MG63 (cell line): Measurements from ENCODE around the gene NOS3. TPM values are rescaled to one million over a fixed set of nuclear protein-coding genes. Genes with fewer than 3 reads are reported as not detected.

ENCODE experiments used
- DNase-seq: peaks from one replicate; pipeline ENCODE4 v3.0.0-alpha.2; 2020
- H3K27me3 ChIP-seq: fragments of 250-450 bp; sonication (Bioruptor Pico); 2 replicates; pipeline ENCODE4 v1.5.1; 2020; ENCODE audit warnings: mild to moderate bottlenecking, moderate library complexity
- H3K36me3 ChIP-seq: fragments of 250-450 bp; sonication (Bioruptor Pico); 2 replicates; pipeline ENCODE4 v1.5.1; 2020; ENCODE audit warnings: mild to moderate bottlenecking, moderate library complexity
- H3K4me3 ChIP-seq: fragments of 250-450 bp; sonication (Bioruptor Pico); 2 replicates; pipeline ENCODE4 v1.5.1; 2020; ENCODE audit warnings: mild to moderate bottlenecking, moderate library complexity
- H3K9me3 ChIP-seq: fragments of 250-450 bp; sonication (Bioruptor Pico); 2 replicates; pipeline ENCODE4 v1.5.1; 2020; ENCODE audit warnings: mild to moderate bottlenecking, moderate library complexity
- total RNA-seq: library from RNA; depleted of rRNA; stranded (reverse); fragments of >200 nt; shearing (Covaris generic); gene quantifications from 2 replicates; pipeline ENCODE4 v1.2.3, GENCODE V29; 2014; ENCODE audit warnings: low replicate concordance

Gene NOS3
- total RNA-seq, 1 experiment from 2014 or later: not detected

DNA sequence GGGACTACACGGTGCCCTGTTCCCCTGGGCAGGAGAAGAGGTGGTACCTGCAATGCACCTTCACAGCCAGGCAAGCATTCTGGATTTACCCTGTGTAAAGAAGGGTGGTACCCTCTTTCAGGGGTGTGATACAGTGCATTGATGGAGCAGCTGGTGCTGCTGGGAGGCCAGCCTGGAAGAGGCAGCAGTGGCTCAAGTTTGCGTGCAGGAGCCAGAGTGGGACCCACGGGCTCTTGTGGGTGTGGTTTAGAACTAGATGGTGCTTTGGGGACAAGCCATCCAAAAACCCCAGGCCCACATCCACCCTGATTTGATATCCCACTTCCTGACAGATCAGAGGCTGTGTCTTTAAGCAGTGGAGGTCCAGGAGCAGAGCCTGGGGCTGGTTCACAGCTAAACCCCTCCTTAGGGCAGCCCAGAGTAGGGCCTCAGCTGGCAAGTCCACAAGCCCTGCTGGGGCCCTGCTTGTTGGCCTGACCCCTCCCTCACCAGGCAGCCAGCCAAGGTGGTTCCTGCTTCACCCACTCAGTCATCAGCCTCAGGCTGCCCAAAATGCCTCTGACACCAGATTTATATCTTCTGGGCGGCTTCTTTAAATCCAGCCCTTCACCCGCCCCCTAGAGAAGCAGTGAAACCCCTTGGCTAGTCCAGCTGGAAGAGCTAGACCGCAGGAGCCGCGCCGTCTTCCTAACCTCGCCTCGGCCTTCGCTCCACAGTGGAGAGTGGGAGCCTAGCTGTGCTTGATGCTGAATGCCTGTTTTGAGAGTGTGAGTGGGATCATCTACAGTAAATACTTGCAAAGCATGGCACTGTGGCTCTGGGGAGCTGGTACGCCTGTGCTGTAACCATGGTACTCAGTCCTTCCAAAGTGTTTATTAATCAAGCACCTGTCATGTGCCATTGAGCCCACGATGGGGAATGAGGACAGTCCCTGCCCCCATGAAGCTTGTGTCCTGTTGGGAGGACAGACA lies 56.1 kb downstream of the NOS3 start:
- Histone ChIP-seq H3K27me3 (no peaks in the 10 kb centered on the region), H3K9me3 (no peaks in the 10 kb centered on the region), H3K36me3 (no peaks in the 10 kb centered on the region), H3K4me3 (no peak overlapping the region)
- peak; percentile 83 for DNase-seq

DNA sequence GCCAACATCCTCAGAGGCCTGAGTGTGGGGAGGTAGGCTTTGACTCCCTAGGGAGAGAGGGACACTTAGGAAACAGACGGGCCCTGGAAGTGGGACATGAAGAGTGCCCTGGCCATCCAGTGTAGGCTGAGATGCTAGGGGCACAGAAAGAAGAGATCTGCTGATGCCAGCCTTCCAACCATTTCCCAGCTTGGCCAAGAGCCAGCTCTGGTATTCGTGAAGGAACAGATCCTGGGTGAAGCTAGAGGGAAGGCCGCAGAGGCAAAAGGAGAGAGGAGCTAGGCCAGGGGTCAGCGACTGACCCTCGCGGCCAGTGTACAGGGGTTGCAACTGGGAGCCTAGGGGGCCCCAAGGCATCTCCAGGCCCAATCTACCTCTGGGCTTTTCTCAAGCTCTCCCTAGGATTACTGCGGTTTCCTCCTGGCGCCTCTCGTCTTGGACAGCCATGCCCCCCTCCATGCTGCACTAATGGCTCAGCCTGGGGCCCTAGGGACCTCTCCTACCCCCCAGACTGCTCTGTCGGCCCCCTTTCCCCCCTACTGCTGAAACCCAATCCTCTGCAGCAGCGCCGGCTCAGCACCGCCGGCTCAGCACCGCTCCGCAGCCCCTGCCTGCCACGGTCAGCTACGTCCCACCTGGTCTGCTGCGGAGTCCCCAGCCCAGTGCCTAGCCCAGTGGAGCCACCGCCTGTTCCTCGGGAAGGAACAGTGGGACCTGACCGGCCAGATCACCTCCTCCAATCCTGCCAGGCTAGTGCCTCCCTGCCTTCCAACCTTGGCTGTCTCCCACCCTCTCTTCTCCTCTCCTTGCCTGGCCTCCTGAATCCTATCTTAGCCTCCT lies 57.4 kb downstream of the NOS3 start, which contains the start of gene ASIC3:
Gene ASIC3, plus strand, starts transcription at position 556 of the 840 bp plus-strand sequence. CDS start 355 bp downstream, outside the sequence.
- DNase-seq: no peak
- Histone ChIP-seq H3K27me3 (no peaks in the 10 kb centered on the region), H3K4me3 (no peak within 1 kb of the TSS), H3K36me3 (no peaks in the 10 kb centered on the region), H3K9me3 (no peaks in the 10 kb centered on the region)

DNA sequence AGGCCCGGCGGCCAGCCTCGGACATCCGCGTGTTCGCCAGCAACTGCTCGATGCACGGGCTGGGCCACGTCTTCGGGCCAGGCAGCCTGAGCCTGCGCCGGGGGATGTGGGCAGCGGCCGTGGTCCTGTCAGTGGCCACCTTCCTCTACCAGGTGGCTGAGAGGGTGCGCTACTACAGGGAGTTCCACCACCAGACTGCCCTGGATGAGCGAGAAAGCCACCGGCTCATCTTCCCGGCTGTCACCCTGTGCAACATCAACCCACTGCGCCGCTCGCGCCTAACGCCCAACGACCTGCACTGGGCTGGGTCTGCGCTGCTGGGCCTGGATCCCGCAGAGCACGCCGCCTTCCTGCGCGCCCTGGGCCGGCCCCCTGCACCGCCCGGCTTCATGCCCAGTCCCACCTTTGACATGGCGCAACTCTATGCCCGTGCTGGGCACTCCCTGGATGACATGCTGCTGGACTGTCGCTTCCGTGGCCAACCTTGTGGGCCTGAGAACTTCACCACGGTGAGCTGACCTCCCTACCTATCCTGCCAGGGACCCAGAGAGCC lies 58.2 kb downstream of the NOS3 start:
- Histone ChIP-seq H3K27me3 (no peaks in the 10 kb centered on the region), H3K9me3 (no peaks in the 10 kb centered on the region), H3K36me3 (no peaks in the 10 kb centered on the region), H3K4me3 (no peak overlapping the region)
- DNase-seq: no peak

DNA sequence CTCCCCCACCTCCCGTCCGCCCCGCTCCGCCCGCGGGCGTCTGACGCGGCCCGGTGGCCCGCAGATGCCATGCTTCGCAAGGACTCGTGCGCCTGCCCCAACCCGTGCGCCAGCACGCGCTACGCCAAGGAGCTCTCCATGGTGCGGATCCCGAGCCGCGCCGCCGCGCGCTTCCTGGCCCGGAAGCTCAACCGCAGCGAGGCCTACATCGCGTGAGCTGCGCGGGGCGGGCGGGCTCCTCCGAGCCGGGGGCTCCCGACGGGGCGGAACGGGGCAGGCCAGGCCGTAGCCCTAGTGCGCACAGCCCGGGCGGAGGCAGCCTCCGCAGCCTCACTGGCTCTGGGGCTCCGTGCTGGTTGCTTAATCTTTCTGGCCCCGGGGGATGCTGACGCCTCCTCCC lies 60.3 kb downstream of the NOS3 start:
- DNase-seq: no peak
- H3K9me3 ChIP-seq: no peaks in the 10 kb centered on the region
- no peak overlapping the region for H3K4me3 ChIP-seq
- no peaks in the 10 kb centered on the region for H3K27me3 ChIP-seq
- H3K36me3 ChIP-seq: no peaks in the 10 kb centered on the region

DNA sequence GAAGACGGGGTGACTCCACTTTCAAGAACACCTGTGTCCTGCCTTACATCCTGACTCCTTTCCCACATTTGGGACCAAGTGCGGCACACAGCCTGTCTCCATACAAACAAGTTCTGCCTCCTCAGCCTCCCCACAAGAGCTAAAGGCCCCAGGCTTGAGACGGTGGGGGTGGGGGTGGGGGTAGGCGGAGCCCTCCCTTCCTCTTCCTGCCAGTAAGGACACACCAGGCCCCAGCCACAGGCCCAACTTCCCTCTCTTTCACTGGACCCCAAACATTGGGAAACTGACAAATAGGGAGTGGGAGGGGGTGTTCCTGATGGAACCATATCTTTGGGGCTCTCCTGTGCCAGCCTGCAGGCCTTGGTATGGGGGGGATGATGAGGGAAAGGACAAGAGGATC lies 62.3 kb downstream of the NOS3 start:
- Histone ChIP-seq H3K36me3 (no peaks in the 10 kb centered on the region), H3K9me3 (no peaks in the 10 kb centered on the region), H3K4me3 (no peak overlapping the region), H3K27me3 (no peaks in the 10 kb centered on the region)
- DNase-seq: no peak

DNA sequence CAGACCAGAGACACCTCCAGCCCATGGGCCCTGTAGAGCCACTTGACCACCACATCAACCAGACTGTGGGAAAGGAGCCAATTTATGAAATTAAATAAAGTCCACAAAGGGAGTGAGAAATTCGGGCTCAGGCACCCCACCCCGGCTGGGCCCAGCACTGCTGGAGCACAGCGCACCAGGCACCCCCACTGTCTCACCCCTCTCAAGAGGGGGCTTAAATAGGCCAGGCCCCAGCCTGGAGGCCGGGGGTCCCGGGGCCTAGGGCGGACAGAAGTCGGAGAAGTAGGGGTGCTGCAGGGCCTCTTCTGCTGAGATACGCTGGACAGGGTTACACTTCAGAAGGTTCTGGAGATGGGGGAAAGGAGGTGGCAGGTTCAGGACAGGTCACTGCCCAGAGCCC lies 62.9 kb downstream of the NOS3 start:
- H3K9me3 ChIP-seq: no peaks in the 10 kb centered on the region
- no peak overlapping the region for H3K4me3 ChIP-seq
- H3K36me3 ChIP-seq: no peaks in the 10 kb centered on the region
- H3K27me3 ChIP-seq: no peaks in the 10 kb centered on the region
- no peak for DNase-seq

DNA sequence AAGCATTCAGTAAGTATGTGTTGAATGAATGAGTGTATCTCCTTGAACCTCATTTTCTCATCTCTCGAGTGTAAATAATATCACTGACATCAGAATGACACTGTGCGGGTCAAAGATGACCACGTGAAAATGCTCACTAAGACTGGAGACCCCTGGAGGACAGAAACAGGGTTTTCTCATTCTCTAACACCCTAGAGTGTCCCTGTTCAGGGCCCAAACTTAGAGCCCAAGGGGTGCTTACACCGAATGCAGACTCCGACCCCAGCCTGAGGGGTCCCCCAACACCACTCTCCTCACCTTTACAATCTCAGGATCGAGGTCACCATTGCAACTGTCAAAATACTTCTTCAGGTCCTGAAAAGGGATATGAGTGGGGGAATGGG lies 65.5 kb downstream of the NOS3 start:
- no peak for DNase-seq
- Histone ChIP-seq H3K27me3 (no peaks in the 10 kb centered on the region), H3K36me3 (no peaks in the 10 kb centered on the region), H3K4me3 (no peak overlapping the region), H3K9me3 (no peaks in the 10 kb centered on the region)

DNA sequence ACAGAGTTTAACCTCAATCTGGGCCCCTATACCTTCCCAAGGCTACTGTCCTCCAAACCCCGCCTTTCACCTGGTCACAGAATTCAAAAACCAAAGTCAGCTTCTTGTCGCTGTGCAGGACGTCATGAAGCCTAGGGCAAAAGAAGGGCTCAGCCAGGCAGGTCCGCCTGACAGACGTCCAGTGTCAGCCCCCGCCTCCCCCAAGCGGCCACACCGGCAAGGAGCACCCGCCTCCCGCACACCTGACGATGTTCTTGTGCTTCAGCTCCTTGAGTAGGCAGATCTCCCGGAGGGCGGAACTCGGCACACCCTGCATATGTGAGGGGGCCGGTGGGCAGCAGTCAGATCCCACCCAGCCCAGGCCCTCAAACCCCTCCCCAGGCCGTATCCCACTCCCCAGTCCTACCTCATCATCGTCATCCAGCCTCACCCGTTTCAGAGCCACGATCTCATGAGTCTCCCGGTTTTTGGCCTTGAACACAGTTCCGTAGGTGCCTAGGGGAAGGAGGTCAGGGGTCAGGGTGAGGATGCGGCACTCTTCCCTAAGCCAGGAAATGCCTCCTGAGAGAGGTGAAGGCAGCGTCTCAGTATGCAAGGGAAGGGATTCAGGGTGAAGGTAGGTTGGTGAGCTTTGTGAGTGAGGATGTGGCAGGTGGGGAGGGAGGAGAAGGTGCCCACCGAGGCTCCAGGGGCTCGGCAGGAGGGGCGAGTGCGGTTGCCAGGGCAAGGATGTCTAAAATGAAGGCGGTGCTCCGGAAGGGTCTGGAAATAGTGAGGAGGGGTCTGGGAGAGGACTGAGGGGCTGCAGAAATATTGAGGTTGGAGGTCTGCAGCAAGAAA lies 66.1 kb downstream of the NOS3 start:
- Histone ChIP-seq H3K9me3 (no peaks in the 10 kb centered on the region), H3K27me3 (no peaks in the 10 kb centered on the region), H3K4me3 (peak overlapping the region; percentile 67), H3K36me3 (no peaks in the 10 kb centered on the region)
- DNase-seq: no peak

DNA sequence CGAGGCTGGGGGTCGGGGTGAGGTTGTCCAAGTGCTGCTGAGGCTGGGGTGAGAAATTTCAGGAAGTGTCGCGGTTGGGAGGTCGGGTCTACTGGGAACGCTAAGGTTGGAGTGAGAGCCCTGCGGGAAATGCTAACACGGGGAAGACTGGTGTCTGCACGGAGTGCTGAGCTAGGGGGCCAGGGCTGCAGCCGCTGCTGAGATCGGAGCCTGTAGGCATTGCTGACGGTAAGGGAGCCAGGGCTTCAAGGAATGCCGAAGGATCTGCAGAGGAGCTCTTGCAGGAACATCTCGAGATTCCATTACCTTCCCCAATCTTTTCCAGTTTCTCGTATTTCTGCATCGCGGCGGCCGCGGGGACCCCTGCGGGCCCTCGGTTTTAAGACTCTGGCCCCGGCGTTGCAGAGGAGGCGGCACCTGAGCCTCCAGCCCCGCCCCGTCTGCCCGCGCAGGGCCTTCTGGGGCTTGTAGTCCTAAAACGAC lies 66.7 kb downstream of the NOS3 start, which contains the start of gene CDK5:
Gene CDK5, minus strand, starts transcription at position 392 of the 483 bp plus-strand sequence. Its CDS starts 49 bp downstream, at position 343.
- Histone ChIP-seq H3K36me3 (no peaks in the 10 kb centered on the region), H3K4me3 (peak within 1 kb of the TSS; percentile 67), H3K9me3 (no peaks in the 10 kb centered on the region), H3K27me3 (no peaks in the 10 kb centered on the region)
- no peak for DNase-seq

DNA sequence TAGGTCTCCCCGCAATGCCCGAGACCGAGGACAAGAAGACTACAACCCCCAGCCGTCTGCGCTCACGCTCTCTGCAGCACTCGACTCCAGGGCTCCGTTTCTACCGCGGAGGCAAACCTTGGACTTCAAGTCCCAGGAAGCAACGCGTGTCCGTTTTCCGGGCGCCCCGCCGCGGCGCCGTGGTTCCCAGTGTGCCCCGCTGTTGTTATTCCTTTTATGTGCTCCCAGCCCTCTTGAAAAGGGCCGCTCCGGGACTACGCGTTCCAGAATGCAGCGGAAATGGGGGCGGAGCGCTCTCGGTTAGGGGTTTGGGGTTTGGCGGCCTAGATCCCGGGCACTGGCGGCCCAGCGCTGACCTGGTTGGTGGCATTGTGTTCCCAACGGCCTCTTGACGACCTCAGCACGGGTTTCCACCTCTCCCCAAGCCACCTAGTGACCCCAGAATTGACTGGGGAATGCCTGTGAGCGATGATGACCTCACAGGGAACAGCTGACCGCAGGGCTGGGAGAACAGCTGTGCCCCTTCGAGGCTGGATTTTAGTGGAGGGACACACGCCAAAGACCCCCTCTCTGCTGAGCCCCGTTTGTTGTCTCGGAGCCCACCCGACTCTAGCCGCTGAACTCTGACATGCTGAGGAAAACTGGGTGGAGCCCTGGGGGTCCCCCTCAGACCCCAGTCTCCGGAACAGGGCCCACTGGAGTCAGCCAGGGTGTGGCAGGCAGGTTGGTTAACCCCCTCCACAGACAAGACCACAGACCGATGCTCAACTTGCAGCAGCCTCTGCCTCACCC lies 67.4 kb downstream of the NOS3 start:
- H3K4me3 ChIP-seq: peak overlapping the region; percentile 67
- no peaks in the 10 kb centered on the region for H3K36me3 ChIP-seq
- H3K27me3 ChIP-seq: no peaks in the 10 kb centered on the region
- DNase-seq: peak; percentile 97
- H3K9me3 ChIP-seq: no peaks in the 10 kb centered on the region

DNA sequence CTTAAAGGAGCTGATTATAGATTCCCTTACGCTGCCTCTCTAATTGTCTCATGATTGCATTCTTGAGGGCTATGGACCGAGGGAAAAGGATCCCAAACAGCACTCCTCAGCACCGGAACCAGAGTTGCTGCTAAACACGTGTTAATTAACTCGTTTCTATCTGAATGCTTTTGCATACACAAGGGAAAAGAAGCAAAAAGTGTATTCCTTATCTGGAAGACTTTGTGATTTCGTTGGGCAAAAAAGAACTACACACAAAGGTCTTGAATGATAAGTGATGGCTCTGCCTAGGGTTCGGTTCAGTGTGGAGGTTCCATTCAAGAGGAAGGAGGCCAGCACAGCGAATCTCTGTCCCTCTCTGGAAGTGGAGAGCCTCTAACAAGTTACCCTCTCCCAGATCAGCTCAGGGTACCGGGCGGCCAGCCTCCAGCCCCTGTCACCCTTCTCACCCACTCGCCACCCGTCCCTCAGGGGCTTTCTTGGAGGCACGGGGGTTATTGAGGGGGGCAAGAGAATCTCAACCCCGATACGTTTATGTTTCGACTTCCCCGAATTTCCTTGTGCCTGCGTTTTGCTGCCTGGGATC lies 68.1 kb downstream of the NOS3 start:
- no peak for DNase-seq
- no peaks in the 10 kb centered on the region for H3K27me3 ChIP-seq

DNA sequence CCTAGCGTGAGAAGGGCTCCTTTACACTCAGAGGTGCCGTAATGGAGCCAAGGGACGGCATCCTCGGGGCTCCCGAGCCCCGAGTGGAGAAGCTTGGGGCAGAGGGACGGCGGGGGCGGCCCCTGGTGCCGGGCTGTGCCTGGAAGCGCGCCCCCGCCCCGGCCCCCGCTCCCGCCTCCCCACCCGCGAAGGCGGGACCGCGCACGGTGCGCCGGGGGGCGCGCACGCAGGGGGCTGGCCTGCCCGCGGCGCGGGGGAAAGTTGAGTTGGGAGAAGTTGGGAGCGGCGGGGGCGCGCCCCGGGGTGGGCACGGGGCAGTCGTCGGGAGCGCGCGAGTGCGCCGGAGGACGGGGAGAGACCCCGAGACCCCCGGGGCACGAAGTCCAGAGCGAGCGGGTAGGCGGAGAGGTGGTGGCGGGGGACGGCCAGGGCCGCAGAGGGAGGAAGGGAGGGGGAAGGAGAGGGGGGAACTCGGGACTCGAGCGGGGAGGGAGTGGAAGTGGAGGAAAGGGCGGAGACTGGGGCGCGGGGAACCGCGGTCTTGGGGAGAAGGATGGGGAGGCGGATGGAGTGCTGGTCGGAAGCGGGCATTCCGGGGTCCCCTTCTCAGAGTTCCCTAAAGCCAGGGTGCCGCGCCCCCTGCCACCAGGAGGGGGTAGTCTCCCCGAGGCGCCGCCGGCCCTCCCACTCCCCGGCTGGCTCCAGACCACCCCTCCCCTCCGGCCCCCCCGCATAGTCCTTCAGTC lies 68.7 kb downstream of the NOS3 start, which contains the start of gene SLC4A2:
Gene SLC4A2, plus strand, starts transcription at position 223 of the 746 bp plus-strand sequence. CDS start 2,399 bp downstream, outside the sequence.
- Histone ChIP-seq H3K4me3 (peak within 1 kb of the TSS; percentile 67), H3K27me3 (no peaks in the 10 kb centered on the region), H3K9me3 (no peaks in the 10 kb centered on the region), H3K36me3 (no peaks in the 10 kb centered on the region)
- DNase-seq: peak; percentile 74

More for the DNA sequence above, 68.1 kb downstream of the NOS3 start:
- Histone ChIP-seq H3K36me3 (no peaks in the 10 kb centered on the region), H3K4me3 (peak overlapping the region; percentile 67), H3K9me3 (no peaks in the 10 kb centered on the region)

DNA sequence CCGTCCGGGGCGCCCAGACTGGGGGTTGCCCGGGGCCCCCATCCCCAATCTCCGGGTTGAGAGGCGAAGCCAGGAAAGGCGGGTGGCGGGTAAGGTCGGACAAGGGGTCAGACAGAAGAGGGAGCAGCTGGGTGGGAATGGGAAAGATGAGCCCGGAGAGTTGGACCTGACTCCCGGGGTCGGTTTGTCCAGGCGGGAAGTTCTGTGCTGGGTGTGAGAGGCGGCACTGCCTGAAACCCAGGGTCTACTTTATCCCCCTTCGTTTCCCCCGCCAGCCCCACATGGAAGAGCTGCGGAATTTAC lies 69.2 kb downstream of the NOS3 start:
- H3K27me3 ChIP-seq: no peaks in the 10 kb centered on the region
- DNase-seq: no peak
- H3K9me3 ChIP-seq: no peaks in the 10 kb centered on the region
- H3K4me3 ChIP-seq: peak overlapping the region; percentile 67
- H3K36me3 ChIP-seq: no peaks in the 10 kb centered on the region

DNA sequence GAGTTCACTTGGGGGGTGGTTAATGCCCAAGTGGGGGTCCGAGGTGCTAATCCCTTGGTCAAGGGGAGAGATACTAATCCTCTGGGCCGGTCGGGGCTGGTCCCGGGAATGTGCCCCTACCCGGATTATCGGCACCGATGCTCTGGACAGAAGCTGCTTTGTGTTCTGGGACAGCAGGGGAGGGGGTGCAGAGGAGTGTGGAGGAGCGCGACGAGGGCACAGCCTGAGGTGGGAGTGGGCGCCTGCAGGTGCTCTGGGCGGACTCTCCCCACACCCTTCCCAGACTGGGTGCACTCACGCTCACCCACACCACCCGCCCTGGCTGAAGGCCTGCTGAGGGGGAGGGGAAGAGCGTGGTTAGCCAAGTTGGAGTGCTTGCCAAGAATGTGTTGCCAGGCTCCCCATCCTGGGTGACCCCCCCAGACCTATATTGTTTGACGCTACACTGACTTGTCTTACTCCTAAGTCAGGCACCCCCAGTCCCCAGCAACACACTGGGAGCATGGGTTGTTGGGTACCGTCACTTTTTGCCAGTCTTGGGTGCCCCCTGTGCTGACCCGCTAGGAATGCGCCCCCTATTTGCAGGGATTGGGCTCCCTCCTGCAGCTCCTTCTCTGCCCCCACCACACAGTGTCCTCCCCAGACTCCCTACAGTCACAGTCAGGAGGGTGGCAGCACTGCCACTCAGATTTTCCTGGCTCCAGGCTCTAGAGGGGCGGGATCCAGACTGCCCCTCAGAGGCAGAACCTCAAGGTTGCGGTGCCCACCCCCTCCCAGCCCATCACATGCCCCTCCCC lies 69.8 kb downstream of the NOS3 start:
- DNase-seq: peak; percentile 19
- Histone ChIP-seq H3K27me3 (no peaks in the 10 kb centered on the region), H3K36me3 (no peaks in the 10 kb centered on the region), H3K9me3 (no peaks in the 10 kb centered on the region), H3K4me3 (peak overlapping the region; percentile 67)
